Measurements from ENCODE around the gene RBM17. TPM values are rescaled to one million over a fixed set of nuclear protein-coding genes. Genes with fewer than 3 reads are reported as not detected.

The RBM17 gene
- polyA plus RNA-seq, 1 donor from 2014 or later: 118 TPM

Other genes with a start within 250 kb of the RBM17 start
- gene ANKRD16, start 199.1 kb upstream of the RBM17 start, polyA plus RNA-seq: 5.2 TPM
- gene FBH1, start 198.8 kb upstream of the RBM17 start, polyA plus RNA-seq: 85.4 TPM
- 6.4 TPM for gene IL15RA, start 111.5 kb upstream of the RBM17 start, polyA plus RNA-seq
- 27.2 TPM for gene IL2RA, start 26.7 kb upstream of the RBM17 start, polyA plus RNA-seq
- gene PFKFB3, start 113.9 kb downstream of the RBM17 start, polyA plus RNA-seq: 7.0 TPM

Measured in IgD-negative memory B cell (primary cell).